GM19324 (cell line): ENCODE data around the gene MERTK.
"Not testable (repeated sequence)": the region's sequence is repeated elsewhere in the genome, so short reads cannot be mapped to it uniquely, and the experiment has no call there.

Source experiments
- ATAC-seq: cut with Tn5 transposase; IDR thresholded peaks from one replicate; pipeline ENCODE4 v1.9.1; 2021; ENCODE audit warnings: mild to moderate bottlenecking, moderate library complexity; ENCODE audit not compliant: unreplicated experiment, low FRiP score

The MERTK gene

GRCh38 chr2:112033600-112033999 is 135.2 kb downstream of the MERTK start:
- no peak for ATAC-seq

GRCh38 chr2:112034924-112035323 is 136.5 kb downstream of the MERTK start:
- ATAC-seq, result no peak

- ATAC-seq, result no peak
These were observed 137.4 kb downstream of the MERTK start for GRCh38 chr2:112035786-112036185.

- ATAC-seq, result not testable (repeated sequence)
These were observed 141.1 kb downstream of the MERTK start for GRCh38 chr2:112039556-112039955.

GRCh38 chr2:112040066-112040465 is 141.7 kb downstream of the MERTK start:
- ATAC-seq, result not testable (repeated sequence)

DNA sequence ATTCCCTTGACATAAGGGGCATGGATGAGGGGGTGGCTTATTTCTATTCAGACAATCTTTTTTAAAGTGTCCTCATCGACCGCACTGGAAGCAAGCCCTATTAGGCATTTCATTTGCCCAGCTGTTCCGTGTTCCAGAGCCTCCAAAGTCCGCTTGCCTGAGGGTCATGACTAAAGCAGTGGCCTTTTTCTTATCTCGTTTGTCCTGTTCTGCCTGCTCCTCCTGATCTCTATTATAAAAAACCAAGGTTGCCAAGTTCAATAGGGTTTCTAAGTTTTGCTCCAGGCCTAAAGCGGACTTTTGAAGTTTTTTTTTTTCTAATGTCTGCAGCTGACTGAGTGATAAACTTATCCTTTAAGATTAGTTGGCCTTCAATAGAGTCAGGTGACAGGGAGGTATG is 143.1 kb downstream of the MERTK start:
- not testable (repeated sequence) for ATAC-seq

GRCh38 chr2:112045446-112046014 is 147.1 kb downstream of the MERTK start:
- no peak for ATAC-seq

GRCh38 chr2:112046231-112046630 is 147.8 kb downstream of the MERTK start:
- ATAC-seq, result no peak

DNA sequence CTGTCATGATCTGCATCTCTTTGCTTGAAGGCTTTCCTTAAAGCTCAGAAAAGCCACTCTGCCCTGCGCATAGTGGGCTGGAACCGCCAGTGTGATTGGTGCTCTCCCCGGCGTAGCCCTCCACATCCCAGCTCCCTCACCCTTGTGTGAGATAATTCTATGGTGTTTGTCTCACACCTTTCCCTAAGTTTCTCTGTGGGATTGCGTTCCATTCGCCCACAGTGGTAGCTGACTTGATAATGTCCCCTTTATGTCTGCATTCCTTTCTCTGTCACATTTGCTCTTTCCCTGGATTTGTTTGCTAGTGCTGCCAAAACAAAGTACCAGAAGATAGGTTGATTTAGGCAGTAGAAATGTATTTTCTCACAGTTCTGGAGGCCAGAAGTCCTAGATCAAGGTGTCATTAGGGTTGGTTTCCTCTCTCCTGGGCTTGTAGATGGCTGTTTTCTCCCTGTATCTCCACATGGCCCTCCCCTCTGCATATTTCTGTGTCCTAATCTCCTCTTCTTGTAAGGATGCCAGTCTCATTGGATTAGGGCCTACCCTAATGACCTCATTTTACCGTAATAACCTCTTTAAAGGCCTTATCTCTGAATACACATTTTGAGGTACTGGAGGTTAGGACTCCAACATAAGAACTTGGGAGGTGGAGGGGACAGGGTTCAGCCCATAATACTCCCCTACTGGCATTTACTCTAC is 149.3 kb downstream of the MERTK start:
- ATAC-seq, result no peak

GRCh38 chr2:112048236-112048592 is 149.8 kb downstream of the MERTK start:
- no peak for ATAC-seq

GRCh38 chr2:112048887-112049286 is 150.5 kb downstream of the MERTK start:
- no peak for ATAC-seq

DNA sequence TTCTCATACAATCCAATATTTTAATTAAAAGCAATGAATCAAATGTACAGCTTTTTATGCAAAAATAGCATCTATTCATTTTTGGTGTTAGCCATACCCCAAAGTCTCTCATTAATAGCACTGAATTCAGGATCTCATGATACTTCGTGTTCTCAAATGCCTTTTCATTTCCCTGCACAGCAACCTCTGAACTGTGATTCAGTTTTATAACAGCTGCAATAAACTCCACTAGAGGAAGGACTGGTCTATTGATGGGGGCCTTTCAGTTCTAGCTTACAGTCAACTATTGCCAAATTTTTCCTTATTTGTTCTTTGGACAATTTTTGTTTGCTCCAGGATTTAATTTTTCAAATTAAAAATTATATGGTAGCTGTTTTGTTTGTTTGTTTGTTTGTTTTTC is 151.9 kb downstream of the MERTK start:
- ATAC-seq, result no peak

- ATAC-seq, result peak; percentile 64
These were observed 155.8 kb downstream of the MERTK start for GRCh38 chr2:112053917-112054846.

GRCh38 chr2:112054847-112055729 is 156.7 kb downstream of the MERTK start, which contains the start of gene TMEM87B:
Gene TMEM87B, plus strand, starts transcription at chr2:112055269. Its CDS starts 323 bp downstream, at chr2:112055592.
- peak; percentile 71 for ATAC-seq

GRCh38 chr2:112055730-112056625 is 157.6 kb downstream of the MERTK start:
- ATAC-seq, result peak; percentile 4

- ATAC-seq, result no peak
These were observed 158.2 kb downstream of the MERTK start for GRCh38 chr2:112056626-112056987.

- ATAC-seq, result no peak
These were observed 161.3 kb downstream of the MERTK start for GRCh38 chr2:112059671-112060070.

- ATAC-seq, result no peak
These were observed 162.9 kb downstream of the MERTK start for GRCh38 chr2:112061299-112061698.

- ATAC-seq, result no peak
These were observed 163.4 kb downstream of the MERTK start for GRCh38 chr2:112061840-112062239.
